ENCODE results near the gene FTO. TPM values are rescaled to one million over a fixed set of nuclear protein-coding genes. Genes with fewer than 3 reads are reported as not detected.

FTO gene
- total and polyA plus RNA-seq, 2 of the 13 experiments (the other 11 are each of a cell fraction or from before 2014, with no cell fraction given), result 41.6 to 55.8 TPM

DNA sequence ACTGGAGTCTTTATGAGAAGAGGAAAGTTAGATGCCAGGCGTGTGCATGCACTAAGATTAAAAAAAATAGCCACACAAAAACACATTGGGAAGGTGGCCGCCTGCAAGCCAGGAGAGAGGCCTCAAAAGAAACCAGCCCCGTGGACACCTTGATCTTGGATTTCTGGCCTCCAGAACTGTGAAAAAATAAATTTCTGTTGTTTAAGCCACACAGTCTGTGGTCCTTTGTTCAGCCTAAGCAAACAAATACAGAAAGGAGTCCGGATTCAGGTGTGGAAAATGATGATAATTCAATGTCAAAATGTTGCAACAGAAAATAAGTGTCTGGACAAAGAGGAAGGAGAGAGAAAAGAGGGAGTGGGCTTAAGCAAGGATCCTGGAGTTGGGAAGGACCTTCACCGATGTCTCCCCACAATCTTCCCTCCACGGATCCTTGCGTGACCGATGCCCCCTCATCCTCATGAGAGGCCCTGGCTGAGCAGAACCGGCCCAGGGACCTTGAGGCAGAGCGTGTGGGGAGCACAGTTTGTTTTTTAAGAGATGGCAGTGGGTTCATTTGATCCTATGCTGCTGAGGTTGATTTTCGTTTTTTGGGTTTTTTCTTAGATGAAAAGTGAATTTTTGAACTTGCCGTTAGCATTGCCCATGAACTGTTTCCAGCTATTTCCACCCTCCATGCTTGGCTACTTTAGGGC, 449.4 kb downstream of the FTO start (continued):
- TF ChIP-seq, protein P1, sequence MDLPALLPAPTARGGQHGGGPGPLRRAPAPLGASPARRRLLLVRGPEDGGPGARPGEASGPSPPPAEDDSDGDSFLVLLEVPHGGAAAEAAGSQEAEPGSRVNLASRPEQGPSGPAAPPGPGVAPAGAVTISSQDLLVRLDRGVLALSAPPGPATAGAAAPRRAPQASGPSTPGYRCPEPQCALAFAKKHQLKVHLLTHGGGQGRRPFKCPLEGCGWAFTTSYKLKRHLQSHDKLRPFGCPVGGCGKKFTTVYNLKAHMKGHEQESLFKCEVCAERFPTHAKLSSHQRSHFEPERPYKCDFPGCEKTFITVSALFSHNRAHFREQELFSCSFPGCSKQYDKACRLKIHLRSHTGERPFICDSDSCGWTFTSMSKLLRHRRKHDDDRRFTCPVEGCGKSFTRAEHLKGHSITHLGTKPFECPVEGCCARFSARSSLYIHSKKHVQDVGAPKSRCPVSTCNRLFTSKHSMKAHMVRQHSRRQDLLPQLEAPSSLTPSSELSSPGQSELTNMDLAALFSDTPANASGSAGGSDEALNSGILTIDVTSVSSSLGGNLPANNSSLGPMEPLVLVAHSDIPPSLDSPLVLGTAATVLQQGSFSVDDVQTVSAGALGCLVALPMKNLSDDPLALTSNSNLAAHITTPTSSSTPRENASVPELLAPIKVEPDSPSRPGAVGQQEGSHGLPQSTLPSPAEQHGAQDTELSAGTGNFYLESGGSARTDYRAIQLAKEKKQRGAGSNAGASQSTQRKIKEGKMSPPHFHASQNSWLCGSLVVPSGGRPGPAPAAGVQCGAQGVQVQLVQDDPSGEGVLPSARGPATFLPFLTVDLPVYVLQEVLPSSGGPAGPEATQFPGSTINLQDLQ (CRISPR knock-in tag; IDR thresholded peaks at IDR 0.05), result no peak
- TF ChIP-seq ATF7 (IDR thresholded peaks at IDR 0.05), result no peak
- no peak for TF ChIP-seq ATF7 (CRISPR knock-in tag; IDR thresholded peaks at IDR 0.05)
- peak; percentile 67; the same call in 1 of the 2 replicates for TF ChIP-seq ZBTB38 (CRISPR knock-in tag; IDR thresholded peaks at IDR 0.05)
- no peak for TF ChIP-seq ZNF343 (CRISPR knock-in tag; IDR thresholded peaks at IDR 0.05)
- no peak for TF ChIP-seq IRX3 (CRISPR knock-in tag; IDR thresholded peaks at IDR 0.05; ENCODE audit: borderline replicate concordance, low read depth)
- no peak for TF ChIP-seq REXO4 (CRISPR knock-in tag; IDR thresholded peaks at IDR 0.05; ENCODE audit: borderline replicate concordance)
- no peak for TF ChIP-seq ZSCAN20 (CRISPR knock-in tag; IDR thresholded peaks at IDR 0.05; ENCODE audit: borderline replicate concordance)
- TF ChIP-seq, protein P2, sequence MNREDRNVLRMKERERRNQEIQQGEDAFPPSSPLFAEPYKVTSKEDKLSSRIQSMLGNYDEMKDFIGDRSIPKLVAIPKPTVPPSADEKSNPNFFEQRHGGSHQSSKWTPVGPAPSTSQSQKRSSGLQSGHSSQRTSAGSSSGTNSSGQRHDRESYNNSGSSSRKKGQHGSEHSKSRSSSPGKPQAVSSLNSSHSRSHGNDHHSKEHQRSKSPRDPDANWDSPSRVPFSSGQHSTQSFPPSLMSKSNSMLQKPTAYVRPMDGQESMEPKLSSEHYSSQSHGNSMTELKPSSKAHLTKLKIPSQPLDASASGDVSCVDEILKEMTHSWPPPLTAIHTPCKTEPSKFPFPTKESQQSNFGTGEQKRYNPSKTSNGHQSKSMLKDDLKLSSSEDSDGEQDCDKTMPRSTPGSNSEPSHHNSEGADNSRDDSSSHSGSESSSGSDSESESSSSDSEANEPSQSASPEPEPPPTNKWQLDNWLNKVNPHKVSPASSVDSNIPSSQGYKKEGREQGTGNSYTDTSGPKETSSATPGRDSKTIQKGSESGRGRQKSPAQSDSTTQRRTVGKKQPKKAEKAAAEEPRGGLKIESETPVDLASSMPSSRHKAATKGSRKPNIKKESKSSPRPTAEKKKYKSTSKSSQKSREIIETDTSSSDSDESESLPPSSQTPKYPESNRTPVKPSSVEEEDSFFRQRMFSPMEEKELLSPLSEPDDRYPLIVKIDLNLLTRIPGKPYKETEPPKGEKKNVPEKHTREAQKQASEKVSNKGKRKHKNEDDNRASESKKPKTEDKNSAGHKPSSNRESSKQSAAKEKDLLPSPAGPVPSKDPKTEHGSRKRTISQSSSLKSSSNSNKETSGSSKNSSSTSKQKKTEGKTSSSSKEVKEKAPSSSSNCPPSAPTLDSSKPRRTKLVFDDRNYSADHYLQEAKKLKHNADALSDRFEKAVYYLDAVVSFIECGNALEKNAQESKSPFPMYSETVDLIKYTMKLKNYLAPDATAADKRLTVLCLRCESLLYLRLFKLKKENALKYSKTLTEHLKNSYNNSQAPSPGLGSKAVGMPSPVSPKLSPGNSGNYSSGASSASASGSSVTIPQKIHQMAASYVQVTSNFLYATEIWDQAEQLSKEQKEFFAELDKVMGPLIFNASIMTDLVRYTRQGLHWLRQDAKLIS (CRISPR knock-in tag; IDR thresholded peaks at IDR 0.05), result no peak
- no peak for TF ChIP-seq ZEB1 (IDR thresholded peaks at IDR 0.05; ENCODE audit: insufficient replicate concordance, low read depth)
- TF ChIP-seq, protein P3, sequence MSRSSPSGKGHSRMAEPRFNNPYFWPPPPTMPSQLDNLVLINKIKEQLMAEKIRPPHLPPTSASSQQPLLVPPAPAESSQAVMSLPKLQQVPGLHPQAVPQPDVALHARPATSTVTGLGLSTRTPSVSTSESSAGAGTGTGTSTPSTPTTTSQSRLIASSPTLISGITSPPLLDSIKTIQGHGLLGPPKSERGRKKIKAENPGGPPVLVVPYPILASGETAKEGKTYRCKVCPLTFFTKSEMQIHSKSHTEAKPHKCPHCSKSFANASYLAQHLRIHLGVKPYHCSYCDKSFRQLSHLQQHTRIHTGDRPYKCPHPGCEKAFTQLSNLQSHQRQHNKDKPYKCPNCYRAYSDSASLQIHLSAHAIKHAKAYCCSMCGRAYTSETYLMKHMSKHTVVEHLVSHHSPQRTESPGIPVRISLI (CRISPR knock-in tag; IDR thresholded peaks at IDR 0.05; ENCODE audit: borderline replicate concordance), result no peak
- TF ChIP-seq, protein P4, sequence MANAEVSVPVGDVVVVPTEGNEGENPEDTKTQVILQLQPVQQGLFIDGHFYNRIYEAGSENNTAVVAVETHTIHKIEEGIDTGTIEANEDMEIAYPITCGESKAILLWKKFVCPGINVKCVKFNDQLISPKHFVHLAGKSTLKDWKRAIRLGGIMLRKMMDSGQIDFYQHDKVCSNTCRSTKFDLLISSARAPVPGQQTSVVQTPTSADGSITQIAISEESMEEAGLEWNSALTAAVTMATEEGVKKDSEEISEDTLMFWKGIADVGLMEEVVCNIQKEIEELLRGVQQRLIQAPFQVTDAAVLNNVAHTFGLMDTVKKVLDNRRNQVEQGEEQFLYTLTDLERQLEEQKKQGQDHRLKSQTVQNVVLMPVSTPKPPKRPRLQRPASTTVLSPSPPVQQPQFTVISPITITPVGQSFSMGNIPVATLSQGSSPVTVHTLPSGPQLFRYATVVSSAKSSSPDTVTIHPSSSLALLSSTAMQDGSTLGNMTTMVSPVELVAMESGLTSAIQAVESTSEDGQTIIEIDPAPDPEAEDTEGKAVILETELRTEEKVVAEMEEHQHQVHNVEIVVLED (CRISPR knock-in tag; IDR thresholded peaks at IDR 0.05; ENCODE audit: borderline replicate concordance), result 0 out of 2 replicates have a peak, but pooled peaks have one; percentile 26
- no peak for TF ChIP-seq PHF21A (CRISPR knock-in tag; IDR thresholded peaks at IDR 0.05)
- no peak for TF ChIP-seq ZNF274 (CRISPR knock-in tag; IDR thresholded peaks at IDR 0.05)
- TF ChIP-seq, protein P5, sequence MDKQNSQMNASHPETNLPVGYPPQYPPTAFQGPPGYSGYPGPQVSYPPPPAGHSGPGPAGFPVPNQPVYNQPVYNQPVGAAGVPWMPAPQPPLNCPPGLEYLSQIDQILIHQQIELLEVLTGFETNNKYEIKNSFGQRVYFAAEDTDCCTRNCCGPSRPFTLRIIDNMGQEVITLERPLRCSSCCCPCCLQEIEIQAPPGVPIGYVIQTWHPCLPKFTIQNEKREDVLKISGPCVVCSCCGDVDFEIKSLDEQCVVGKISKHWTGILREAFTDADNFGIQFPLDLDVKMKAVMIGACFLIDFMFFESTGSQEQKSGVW (CRISPR knock-in tag; IDR thresholded peaks at IDR 0.05; ENCODE audit: borderline replicate concordance), result no peak
- TF ChIP-seq ATM (IDR thresholded peaks at IDR 0.05; ENCODE audit: borderline replicate concordance), result no peak
- TF ChIP-seq ZNF432 (CRISPR knock-in tag; IDR thresholded peaks at IDR 0.05; ENCODE audit: borderline replicate concordance), result no peak
